OCI-LY1 (cell line): Measurements from ENCODE around the gene GRIPAP1.

ENCODE experiments used
- CTCF ChIP-seq: fragments of 200-600 bp; sonication (generic), shearing (Covaris generic); IDR thresholded peaks from 2 replicates; pipeline ENCODE4 v1.5.1; 2017; ENCODE audit warnings: mild to moderate bottlenecking, antibody characterized with exemption, low read length, moderate library complexity, mixed read lengths
- EZH2 ChIP-seq: fragments of 200-600 bp; sonication (generic), shearing (Covaris generic); IDR thresholded peaks from 2 replicates; pipeline ENCODE4 v1.8.0; 2017; ENCODE audit warnings: borderline replicate concordance, mixed run types, mild to moderate bottlenecking, antibody characterized with exemption, low read length, moderate library complexity, mixed read lengths

GRCh38 chrX:48948589-48948988 is 53.5 kb downstream of the GRIPAP1 start:
- TF ChIP-seq EZH2 (no peak), CTCF (no peak)
